ENCODE measurements around the gene PCK1.

DNA sequence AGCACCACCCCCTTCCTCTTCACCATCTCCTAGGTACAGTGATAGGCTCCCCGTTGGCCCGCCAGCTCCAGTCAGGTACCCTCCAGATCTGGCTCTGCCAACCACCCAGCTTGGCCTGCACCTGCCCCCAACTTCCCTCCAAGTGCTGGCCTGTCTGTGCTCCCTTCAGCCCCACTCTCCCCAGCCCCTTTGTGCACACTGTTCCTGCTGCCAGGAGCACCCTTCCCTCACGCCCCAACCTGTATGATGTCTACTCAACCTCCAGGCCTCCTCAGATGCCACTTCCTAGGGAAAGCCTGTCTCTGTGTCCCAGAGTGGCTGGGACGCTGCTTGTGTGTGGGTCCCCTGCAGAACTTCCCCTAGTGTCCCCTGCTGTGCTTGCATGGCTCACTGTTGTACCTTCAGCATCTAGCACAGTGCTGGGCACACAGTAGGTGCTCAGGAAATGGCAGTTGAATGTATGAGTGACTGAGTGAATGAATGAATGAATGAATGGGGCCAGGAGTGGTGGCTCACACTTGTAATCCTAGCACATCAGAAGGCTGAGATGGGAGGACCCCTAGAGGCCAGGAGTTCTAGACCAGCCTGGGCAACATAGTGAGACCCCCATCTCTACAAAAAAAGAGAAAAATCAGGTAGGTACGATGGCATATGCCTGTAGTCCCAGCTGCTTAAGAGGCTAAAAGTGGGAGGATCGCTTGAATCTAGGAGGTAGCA lies 56.3 kb downstream of the PCK1 start:
- TF ChIP-seq, protein P1, sequence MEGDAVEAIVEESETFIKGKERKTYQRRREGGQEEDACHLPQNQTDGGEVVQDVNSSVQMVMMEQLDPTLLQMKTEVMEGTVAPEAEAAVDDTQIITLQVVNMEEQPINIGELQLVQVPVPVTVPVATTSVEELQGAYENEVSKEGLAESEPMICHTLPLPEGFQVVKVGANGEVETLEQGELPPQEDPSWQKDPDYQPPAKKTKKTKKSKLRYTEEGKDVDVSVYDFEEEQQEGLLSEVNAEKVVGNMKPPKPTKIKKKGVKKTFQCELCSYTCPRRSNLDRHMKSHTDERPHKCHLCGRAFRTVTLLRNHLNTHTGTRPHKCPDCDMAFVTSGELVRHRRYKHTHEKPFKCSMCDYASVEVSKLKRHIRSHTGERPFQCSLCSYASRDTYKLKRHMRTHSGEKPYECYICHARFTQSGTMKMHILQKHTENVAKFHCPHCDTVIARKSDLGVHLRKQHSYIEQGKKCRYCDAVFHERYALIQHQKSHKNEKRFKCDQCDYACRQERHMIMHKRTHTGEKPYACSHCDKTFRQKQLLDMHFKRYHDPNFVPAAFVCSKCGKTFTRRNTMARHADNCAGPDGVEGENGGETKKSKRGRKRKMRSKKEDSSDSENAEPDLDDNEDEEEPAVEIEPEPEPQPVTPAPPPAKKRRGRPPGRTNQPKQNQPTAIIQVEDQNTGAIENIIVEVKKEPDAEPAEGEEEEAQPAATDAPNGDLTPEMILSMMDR (conservative IDR thresholded peaks at IDR 0.05) = no peak
- TF ChIP-seq EZH2 (IDR thresholded peaks at IDR 0.05; ENCODE audit: low read depth) = no peak

Measured in PC-9 (cell line).